H4 (cell line): Measurements from ENCODE around the gene SCD5. TPM values are rescaled to one million over a fixed set of nuclear protein-coding genes. Genes with fewer than 3 reads are reported as not detected.
A peak's percentile ranks its signal among the peaks of the same experiment; 100 is the strongest.

Experiments
- DNase-seq: peaks from one replicate; pipeline ENCODE4 v3.0.0-alpha.2; 2015; ENCODE audit warnings: low spot score
- total RNA-seq: library from RNA; depleted of rRNA; stranded (reverse); fragments of >200 nt; shearing (Covaris generic); gene quantifications from 2 replicates; pipeline ENCODE4 v1.2.3, GENCODE V29; 2014

The SCD5 gene
- total RNA-seq, 1 experiment from 2014 or later = 14.5 TPM

DNA sequence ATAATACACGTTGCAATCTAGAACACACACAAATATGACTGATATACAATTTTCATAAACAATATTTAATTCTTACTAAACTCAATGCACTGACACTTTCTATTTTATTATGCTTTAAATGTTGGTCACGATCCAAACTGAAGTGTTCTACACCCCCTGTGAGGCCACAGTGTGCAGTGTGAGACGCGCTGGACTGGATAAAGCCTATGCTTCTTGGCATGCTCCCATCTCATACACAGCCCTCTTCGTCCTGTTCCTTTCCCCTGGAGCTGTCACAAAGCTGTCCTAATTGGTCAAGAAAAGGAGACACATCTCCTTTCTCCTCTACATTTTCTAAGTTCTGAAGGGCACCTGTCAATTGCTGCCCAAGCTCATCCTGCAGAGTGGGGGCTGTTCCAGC is 72.0 kb downstream of the SCD5 start:
- DNase-seq = no peak

DNA sequence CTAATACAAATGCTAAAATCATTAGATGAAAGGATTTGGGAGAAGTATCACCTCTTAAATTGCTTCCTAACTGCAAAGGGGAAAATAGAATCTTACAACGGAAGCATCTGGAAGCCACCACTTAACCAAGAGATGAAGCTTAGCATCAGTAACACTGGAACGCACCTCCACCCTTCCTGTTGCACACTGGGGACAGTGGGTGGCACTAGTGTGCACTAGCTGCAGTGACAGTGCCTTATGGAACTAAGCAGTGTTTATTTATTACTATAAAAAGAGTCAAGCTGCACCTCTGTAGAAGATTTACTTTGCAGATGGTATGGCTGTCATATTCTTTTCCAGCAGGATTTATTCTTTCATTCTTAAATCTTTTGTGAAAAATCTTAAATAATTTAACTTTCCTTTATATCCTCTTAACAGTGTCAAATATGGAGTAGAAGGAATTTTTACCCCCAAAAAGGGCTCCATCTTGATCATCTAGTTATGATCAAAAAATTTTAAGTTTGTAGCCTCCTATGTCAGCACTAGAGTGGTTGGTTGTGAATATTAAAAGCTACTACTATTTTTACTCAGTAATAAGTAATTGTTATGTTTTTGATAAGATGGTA is 76.7 kb downstream of the SCD5 start:
- peak; percentile 33 for DNase-seq

DNA sequence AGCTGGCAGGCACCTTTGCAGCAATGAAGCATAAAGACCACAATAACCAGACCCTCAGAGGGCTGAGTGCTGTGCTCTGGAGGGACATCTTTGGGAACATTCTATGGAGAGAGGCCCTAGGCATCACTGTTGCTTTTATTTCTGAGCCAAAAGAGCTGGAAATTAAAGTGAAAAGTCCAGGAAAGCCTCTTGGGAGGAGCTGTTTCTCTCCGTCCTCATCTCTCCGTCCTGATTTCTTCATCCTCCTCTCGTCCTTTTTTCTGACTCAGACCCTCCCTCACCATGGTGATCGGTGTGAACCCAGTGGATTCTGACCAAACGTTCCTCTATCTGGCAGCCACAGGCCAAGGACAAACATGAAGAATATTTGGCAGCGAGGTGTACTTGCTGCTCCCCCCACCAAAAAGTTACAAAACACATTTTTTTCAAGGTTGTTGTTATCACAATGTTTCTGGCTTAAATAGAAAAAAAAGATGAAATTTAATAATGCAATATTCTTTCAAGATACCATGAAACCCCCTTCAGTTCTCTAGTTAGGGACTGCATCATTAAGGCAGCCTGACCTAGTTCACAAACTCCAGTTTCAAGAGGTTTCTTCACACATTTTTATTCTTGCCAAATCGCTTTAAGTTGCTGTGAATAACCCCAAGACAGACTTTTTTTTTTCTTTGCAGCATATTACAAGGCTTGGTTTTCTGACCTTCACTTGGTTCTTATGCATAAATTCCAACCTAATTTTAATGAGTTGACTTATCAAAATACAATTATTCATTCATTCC is 80.2 kb downstream of the SCD5 start:
- DNase-seq = no peak

DNA sequence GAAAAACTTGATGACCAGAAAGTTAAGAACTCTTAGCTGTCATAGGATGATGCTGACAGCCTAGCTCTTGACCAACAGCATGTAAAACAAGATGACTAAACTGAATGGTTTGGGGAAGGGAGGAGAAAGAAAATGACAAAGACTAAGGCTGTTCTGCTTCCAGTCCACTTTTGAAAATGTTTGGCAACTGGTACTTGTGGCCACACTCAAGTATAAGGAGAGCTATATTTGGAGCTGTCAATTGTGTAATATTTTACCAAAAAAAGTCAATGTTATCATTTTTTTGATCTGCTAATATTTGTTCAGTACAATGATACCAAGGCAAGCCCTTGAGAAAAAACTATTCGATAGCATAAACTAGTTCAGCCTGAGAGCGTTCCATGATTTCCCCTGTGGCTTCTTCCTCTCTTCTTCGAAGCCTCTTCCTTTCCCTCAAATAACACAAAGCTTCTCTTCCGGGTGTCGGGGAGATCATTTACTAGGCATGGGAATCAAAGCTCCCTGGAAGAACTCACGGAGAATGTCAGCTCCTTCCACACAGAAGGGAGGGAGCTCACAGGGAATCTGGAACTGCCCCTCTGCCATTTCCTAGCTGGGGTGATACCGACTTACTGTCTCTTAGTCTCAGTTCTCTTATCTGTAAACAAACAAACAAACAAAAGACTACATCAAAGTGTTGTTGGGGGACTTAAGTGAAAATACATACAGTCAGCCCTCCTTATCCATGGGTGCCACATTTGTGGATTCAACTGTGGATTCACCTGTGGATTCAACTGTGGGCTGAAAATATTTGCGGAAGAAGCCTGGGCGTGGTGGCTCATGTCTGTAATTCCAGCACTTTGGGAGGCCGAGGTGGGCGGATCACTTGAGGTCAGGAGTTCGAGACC is 82.6 kb downstream of the SCD5 start:
- DNase-seq = no peak

DNA sequence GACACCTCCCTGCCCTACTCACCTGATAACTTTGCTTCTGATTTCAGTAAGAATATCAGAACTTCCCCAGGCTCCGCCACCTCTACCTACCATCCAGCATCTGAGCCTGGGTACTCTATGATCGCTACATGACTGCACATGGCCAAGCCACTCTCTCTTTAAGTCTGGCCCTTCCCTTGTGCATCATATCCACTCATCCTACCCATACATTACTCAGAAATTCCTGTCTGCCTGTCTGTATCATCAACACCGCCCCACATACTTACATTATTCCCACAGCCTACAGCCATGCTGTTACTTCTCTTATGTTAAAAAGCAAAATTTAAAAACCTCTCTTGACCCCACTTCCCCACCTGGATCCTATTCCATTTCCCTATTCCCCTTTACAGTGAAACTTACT is 84.7 kb downstream of the SCD5 start:
- DNase-seq = no peak

DNA sequence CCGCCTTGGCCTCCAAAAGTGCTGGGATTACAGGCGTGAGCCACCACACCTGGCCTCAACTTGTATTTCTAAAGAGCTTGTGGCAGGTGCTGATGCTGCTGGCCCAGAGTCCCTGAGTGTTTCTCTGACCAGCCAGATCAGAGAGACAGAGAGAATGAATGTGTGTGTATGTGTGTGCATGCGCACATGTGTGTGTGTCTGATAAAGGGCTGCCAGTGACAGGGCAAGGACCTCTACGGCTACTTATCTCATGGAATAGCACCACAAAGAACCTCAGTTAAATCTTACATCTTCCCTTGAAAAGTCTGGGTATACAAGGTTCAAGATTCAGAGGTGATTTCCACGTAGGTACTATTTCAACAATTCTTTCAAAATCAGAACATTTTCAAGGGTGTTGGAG is 86.0 kb downstream of the SCD5 start:
- no peak for DNase-seq

DNA sequence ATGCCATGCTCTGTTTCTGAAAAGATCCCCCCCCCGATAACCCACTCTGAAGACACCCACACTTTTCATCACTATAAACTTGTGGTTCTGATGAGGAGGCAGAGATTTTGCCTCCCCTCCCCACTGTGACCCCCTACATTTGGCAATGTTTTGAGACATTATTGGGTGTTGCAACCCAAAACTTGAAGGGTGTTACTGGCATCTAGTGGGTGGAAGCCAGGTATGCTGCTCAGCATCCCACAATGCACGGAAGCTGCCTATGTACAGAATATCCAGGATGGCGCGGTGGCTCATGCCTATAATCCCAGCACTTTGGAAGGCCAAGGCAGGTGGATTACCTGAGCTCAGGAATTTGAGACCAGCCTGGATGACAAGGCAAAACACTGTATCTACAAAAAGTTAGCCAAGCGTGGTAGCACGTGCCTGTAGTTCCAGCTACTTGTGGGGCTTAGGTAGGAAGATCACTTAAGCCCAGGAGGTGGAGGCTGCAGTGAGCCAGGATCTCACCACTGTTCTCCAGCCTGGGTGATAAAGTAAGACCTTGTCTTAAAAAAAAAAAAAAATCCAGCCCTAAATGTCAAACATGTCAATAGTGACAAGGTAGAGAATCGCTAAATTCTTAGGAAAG is 87.3 kb downstream of the SCD5 start:
- DNase-seq = no peak

DNA sequence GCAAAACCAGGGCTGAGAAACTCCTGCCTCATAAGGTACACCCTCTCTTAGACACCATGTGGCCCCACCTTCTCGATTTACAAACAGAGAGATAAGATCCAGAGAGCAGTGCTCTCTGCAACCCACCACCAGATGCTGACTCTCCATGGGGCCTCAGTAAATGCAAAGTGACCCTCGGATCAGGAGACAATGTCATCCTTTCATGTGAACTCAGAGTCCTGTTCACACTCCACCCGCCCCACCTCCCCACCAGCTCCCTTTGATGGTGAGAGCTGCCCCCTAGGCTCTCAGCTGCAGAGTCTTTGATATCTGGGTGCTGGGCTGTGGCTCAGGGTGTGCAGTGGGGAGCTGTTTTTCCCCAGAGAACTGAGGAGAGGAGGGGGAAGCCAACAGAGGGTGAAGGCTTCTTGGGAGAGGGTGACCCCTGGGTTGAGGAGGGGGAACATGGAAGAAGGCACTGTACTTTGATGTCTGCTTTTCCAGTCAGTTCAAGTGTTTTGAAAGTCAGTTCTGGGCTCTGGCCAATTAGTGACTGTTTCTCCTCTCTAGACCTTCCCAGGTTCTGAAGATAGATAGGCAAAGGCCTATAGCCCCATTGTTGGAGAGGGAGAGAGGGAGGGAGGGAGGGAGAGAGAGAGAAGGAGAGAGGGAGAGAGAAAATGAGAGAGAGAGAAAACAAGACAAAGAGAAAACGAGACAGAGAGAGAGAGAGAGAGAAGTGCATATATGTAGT is 88.2 kb downstream of the SCD5 start:
- no peak for DNase-seq

DNA sequence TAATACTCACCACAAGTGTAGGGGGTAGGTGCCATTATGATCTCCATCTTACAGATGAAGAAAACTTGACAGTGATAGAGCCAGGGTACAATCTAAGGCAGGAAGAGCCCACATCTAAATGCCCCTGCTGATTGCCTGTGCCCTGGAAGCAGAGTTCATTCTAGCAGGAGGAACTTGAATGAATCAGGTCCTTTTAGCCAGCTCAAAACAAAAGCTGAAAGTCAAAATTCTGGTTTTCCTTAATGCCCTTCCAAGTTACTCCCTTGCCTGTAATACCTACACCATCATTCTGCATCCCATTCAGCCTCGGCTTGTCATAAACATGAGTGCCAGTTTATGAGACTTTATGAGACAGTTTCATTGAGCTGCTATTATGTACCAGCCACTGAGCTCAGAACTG is 89.6 kb downstream of the SCD5 start:
- no peak for DNase-seq

DNA sequence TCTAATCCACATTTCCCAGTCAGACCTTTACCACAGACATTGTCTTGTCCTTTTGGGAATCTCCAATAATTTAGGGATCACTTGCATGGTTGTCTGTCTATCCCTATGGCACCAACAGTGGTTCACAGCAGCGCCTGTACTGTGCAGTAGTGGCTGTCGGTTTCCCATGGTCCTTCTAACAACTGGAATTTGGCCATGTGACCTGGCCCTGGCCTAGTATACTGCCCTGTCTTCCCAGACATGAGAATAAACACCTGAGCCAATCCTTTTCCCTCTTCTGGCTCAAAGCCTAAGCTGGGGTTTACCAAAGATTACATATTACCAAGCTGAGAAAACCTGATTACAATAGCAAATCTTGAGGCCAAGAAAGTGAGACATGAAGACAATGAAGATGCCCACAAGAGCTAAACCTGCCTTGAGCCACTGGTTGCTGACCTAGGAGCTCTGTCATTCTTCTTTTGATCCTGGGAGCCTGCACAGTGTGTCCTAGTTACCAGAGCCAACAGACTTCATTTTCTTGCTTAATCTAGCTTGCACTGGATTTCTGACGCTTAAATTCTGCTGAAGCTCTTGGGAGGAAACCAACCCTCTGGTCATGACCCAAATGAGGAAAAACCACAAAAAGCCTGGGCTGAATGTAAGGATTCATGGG is 92.1 kb downstream of the SCD5 start:
- DNase-seq = no peak

DNA sequence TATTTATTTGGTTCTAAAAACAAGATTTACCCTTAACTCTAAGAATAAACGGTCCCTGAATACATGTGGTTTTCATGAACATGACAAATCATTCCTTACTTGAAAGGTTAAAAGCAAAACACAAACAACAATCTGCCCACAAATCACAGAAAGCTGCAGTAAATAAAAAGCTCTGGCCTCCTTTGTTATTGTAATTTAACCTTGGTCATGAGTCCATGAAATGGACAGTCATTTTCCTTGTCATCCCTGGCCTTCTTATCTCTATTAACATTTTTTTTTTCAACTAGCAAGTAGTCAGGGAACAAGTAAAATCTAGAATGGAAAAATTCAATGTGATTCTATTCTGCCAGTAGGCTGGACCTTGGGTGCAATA is 92.7 kb downstream of the SCD5 start:
- peak; percentile 60 for DNase-seq

DNA sequence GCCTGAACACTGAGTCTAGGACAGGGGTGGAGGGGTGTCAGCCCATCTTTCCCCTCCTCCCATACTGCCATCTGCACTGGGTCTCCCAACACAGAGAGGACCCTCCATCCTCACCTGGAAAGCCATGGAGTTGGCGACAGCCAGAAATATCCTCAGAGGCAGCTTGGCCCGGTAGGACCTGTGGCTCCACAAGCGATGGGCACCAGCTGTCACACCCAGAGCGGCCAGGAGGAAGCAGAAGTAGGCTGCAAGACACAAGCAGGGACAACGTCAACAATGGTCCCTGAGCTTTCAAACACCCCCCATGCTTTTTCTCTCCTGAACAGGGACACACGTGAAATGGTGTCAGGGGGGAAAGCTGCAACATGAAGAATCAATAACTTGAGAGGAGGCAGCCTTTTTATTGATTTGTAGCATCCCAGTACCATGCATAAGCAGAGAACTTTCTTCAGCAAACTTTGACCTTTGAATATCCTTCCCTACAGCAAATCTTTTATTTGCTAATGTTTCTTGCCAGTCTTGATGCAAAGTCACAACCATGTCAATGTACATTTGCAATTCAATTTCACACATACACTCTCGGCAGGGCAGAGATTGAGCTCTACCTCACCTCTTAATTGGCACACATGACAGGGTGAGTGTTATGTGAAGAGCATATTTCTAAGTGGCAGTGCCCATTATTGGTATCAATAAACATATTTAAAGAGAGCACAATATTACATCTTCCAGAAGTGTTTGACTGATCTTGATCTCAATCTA is 93.2 kb downstream of the SCD5 start:
- no peak for DNase-seq

DNA sequence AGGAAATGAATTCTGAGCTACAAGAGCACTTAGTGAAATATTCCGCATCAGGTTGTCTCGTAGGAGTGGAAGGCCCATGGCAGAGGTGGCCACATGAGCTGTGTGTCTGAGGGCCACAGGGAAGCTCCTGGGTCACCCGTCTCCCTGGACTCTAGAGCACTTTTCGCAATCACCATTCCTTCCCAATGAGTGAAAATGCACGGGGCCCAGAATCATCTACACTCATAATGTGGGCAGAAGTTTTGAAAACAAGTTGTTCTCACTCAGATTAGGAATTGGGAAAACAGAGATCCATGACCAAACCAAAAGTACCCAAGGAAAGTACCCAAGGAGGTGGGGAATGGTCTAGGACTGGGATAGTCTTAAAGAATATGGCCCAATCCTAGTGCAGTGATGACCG is 94.4 kb downstream of the SCD5 start:
- DNase-seq = no peak

DNA sequence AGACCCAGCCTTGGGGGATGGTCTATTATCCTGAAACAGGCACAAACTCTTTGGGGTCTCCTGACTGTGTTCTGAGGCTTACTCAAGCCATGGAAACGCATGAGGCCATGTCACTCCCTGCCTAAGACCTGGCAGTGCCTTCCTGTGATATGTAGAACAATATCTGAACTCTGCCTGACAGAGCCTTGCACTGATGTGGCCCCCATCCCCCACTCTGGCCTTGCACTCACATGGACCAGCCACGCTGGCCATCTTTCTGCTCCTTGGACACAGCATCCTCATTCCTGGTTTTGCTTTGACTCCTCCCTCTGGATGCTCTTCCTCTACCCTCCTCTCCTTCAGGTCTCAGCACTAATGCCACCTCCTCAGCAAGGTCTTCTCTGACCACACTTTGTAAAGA is 100.2 kb downstream of the SCD5 start:
- no peak for DNase-seq

DNA sequence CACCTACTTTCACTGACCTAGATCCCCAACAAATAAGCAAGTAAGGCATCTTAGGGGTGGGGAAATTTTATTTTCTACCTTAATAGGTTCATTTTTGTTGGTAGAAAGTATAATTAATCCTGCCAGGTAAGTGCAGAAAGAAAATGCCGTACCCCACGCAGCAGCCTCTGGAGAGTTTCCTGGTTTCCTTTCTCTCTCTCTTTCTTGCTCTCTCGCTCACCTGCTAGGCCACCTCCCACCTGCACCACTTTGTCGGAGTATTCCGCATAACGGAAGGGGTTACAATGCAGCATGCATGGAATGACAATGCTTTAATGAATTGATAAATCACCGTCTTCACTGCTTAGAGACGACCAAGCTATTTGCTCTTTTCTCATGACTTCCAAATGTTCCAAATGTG is 101.0 kb downstream of the SCD5 start:
- DNase-seq = no peak

DNA sequence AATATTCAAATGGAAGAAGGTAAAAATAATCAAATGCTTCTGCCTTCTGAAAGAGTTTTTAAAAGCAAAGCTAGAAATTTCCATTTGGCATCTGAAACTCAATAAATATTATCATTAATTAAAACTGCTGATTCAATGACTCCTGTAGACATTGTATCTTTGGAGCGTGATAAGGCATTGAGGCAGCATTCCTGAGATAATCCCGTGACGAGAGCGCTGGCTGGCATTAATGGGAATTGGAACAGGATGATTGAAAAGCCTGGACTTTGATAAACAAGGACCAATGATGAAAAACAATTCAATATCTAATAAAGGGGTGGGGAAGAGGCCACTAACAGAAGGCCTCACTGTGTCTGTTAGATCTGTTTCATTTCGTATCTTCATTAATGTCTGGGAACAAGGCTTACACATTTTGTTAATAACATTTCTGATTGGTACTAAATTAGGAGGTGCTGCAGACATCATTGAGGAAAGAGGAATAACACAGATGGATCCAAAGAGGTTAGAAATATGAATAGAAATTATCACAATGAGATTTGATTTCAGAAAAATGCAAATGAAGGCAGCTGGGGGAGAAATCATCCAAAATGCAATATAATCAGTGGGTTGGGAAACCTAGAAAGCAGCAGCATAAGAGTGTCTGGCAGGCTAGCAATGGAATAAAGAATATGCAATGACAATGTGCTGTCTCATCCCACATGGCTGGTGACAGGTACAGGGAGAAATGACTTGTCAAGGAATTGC is 102.3 kb downstream of the SCD5 start:
- DNase-seq = no peak

DNA sequence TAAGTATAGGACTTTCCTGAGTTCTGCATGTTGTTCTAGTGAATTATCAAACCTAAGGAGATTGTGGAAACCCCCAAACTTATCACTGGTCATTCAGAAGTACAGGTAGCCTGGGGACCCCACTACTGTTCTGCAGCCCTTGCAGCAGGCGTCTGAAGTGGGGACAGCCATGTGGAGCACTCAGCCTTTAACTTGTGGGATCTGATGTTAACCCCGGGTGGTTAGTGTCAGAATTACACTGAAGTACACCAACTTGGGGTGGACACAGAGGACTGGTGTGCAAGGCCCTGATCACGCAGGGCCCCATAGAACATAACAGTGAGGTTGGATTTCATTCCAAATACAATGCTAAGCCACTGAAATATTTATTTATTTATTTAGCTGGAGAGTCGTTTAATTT is 103.7 kb downstream of the SCD5 start:
- no peak for DNase-seq

DNA sequence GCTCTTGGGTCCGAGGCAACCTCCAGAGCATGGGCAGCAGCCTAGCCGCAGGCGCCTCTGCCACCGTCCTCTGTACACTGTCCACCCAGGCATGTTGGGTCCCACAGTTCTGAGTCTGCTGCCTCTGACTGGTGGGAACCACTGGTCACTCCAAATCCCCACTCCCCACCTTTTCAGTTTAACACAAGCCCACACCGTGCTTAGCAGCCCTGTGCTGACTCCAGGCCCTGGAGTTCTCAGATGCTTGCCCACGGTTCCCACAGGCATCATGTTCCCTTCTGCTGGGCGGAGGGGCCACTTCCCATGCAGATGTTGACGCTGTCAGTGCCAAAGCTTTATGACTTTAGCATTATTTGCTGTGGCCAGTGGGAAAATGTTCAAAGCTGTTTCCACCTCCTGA is 104.5 kb downstream of the SCD5 start:
- DNase-seq = no peak

DNA sequence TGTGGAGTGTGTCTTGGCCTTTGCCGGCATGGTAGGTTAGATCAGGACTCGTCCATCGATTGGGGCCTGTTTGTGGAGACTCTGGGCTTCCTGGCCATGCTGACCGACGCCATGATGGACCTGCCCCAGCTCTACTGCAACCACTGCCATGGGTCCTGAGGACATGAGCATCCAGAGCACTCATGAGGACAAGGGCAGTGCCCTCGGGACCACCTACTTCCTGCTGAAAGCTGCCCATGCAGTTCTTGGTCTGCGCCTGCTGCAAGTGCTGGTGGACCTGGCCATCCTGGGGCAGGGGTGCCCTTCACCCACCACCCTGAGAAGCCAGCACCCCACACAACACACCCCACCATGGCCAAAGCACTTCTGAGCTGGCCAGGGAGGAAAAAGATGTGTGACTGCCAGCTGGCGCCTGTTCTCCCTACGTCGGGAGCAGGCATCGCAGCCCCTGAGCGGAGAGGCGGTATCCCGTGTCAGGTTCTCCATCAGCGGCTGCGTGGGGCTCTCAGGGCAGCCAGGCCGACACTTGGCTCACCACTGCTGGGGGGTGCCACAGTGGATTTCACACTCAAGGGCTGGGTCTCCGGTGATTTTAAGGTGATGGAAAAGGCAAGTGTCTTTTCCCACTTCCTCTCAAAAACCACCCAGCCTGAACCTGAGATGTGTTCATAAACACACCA is 106.4 kb downstream of the SCD5 start:
- no peak for DNase-seq
